Head of caudate nucleus (tissue), 42 donors: Measurements from ENCODE around the gene IZUMO3.
"Not testable (repeated sequence)": the region's sequence is repeated elsewhere in the genome, so short reads cannot be mapped to it uniquely, and the experiment has no call there.

Experiments used
- DNase-seq, 42 donors: peaks; one replicate each; pipeline versions ENCODE4 v3.0.0 to v3.0.0-alpha.2; 2020 to 2021; ENCODE audit warnings: mixed read lengths in 7 of 42
- intact Hi-C: fragments of 100-400 bp; cut with DNase I; formaldehyde crosslinking; loops from one replicate; pipeline ENCODE4 v1.15.0; 2022

IZUMO3 gene, protein sequence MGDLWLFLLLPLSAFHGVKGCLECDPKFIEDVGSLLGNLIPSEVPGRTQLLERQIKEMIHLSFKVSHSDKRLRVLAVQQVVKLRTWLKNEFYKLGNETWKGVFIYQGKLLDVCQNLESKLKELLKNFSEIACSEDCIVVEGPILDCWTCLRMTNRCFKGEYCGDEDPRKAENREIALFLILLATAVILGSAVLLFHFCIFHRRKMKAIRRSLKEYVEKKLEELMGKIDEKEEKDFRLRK

DNA sequence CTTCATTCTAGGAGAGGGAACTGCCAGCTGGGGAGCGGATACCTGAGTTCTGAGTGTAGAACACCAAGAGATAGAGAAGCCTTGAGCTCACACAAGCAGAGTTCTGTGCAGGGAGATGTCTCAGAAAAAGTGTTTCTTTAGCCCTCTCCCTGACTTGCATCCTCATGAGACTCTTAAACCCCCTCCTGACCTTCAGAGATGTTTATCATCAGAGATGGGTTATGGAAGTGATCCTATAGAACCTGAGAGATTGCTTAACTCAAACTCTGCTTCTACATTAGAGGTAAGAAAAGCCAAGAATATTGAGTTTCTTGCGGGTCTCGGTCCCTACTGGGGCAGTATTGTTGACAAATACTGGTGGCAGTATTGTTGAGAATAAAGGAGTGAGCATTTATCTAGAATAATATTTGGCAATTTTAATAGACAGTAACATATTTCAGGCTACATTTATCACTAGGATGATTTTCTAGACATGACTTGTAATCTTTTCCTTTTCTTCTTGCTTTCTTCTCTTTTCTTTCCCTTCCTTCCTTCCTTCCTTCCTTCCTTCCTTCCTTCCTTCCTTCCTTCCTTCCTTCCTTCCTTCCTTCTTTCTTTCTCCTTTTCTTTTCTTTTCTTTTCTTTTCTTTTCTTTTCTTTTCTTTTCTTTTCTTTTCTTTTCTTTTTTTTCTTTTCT lies at the start of gene IZUMO3:
Gene IZUMO3 (minus strand): TSS at position 51 of the 676 bp plus-strand sequence. CDS start 248 bp downstream, outside the sequence.
- intact Hi-C loops, result no loop called here
- DNase-seq, result no peak

DNA sequence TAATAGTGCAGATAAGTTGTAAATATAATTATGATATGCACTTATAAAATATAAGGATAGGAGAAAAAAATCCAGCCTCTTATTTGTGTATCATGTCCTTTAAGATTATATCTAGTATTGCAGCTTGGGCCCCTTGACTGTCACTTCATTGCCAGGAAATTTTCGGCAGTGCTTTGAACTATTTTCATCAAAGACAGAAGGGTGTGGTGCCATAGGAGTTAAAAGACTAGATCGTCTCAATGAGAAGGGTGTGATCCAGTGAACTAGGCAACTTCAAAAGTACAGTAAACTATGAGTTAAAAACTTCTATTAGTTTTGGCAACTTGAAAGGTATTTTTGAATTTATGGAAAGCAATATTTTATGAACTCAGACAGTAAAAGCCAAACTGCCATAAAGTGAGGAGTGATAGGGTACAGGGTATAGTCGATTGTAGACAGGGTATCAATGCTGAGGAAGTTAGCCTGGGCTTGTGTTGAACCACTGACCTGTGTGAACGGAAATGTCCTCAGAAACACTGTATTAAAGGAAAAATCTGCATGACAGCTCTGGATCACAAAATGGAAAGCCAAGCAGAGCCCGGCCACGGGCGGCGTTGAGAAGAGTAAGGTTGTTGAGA lies 48.6 kb upstream of the IZUMO3 start:
- intact Hi-C loops, result no loop called here
- no peak for DNase-seq

DNA sequence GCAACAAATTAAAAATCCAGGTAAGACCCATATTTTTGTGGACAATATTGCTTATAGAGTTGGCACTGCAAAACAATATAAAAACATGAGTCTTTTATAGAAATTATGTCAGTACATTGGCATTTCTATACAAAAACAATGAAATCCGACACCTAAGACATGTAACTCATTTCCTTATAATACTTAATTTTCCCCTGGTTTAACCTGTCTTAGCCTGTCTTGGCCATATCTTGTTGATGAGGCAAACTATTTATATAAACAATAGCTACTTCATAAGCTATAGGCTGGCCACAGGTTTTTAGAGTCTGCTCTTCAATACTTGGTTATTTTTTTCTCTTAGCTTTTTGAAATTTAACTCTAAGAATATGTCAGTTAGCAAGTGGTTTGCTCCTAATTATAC lies 44.7 kb upstream of the IZUMO3 start:
- DNase-seq, result no peak
- intact Hi-C loops, result no loop called here

DNA sequence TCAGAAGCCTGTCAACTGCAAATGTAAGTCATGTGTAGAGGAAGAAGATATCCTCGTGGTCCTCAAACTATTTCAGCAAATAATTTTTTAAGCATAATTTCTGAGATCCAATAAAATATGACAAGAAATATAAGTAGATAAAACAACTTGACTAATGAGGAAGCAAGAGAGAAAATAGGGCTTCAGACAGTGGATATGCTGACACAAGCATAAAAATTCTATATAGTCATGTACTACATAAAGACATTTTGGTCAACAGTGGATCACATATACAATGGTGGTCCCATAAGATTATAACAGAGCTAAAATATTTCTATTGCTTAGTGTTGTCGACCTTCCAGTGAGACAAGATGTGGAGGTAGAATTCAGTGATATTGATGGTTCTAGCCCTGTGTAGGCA lies 42.2 kb upstream of the IZUMO3 start:
- intact Hi-C loops, result no loop called here
- no peak for DNase-seq

DNA sequence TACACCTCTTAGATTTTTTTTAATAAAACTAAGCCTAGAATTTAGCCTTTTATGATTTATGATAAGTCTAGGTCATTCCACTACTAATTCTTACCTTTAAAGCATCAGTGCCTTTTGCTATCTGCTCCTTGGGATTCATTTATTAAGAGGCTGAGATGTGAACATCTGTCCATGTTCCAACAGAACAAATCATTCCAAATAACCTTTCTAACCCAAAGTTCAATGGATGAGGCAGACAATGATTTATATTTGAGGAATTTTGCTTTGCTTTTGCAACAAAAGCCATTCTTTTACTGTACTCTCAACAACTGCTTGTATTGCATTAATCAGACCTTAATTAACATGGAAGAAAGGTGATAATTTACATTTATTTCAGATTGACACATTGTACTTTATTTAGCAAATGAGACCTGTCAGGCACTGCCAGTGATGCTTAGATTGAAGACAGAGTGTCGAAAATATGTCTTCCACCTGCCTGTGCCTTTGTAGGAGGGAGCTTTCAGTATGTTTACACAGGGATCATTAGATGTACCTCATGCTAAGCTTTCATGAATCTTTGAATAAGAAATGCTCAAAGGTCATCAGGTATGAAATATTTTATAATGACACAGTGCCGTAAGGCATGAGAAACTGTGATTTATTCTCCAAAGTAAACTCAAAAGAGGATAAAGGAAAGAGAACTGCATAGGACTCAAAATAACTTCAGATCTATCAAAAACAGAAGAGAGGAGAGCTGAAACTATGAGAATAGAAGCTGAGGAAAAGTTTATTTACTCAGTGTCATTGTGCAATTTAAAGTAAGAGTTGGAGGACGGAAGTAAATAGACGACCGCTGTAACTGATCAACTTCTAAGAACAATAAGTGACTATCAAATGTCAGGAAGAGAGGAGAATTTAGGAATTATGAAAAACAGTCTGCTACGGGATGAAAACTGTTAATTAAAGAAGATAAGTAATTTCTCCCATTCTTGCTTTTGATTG lies 36.7 kb upstream of the IZUMO3 start:
- no peak for DNase-seq

DNA sequence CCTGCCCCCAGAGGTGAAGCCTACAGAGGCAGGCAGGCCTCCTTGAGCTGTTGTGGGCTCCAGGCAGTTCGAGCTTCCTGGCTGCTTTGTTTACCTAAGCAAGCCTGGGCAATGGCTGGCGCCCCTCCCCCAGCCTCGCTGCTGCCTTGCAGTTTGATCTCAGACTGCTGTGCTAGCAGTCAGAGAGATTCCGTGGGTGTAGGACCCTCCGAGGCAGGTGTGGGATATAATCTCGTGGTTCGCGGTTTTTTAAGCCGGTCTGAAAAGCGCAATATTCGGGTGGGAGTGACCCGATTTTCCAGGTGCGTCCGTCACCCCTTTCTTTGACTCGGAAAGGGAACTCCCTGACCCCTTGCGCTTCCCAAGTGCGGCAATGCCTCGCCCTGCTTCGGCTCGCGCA lies 34.3 kb upstream of the IZUMO3 start:
- DNase-seq, intact Hi-C loops: not testable (repeated sequence)

More for the DNA sequence above, 36.7 kb upstream of the IZUMO3 start:
- intact Hi-C loops, result no loop called here

DNA sequence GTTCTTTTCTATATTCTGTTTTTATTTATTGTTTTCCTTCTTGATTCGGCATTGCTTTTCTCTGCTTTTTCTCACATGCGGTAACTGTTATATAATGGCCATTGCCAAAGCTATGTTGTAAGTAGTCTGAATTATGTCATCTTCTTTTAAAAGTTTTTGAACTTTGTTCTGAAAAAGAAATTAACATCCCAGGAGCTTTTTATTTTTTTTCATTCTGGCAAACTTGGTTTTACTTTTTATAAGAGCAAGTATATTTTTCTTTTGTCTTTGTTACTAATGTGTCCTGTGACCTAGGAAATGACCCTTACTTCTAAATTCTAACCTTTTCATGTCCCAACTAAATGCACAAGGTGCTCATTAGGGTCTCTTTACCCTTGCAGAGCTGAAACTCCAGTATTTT lies 26.7 kb upstream of the IZUMO3 start:
- intact Hi-C loops, result no loop called here
- no peak for DNase-seq

DNA sequence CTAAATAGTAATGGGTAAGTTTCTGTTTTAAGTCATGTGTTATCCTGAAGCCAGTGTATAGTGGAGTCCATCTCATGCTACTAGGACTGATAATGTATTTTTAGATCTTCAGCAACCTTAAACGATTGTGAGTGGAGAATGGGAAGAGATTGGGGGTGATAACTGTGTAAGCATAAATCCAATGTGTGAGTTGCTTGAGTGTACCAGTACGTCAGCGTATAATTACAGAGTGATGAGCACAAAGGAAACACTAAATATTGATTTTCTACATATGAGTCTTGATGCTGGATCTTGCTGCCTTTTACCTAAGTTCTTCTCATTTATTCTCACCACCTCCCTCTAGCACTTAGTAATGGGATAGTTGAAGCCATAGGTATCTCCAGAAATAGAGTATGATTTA lies 16.3 kb upstream of the IZUMO3 start:
- no peak for DNase-seq
- intact Hi-C loops, result no loop called here

DNA sequence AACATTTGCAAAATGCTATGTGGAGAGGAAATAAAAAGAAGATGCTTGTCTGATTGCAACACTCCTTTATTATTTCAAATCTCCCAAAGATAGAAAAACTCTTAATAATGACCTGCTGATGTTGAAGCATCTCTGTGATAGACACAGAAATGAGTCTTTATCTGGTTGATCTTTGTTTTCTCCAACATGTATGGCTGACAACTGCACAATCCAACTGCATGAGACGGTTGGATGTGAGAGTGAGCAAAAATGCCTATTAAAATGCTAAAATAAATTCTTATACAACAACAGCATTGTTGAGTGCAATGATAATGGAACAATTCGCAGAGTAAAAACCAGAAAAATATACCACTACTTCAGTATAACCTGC lies 7.5 kb upstream of the IZUMO3 start:
- DNase-seq, result no peak
- intact Hi-C loops, result loop anchor here (10.0 kb wide), 1 partner anchor 62 kb away; no protein-coding TSS in a partner anchor

DNA sequence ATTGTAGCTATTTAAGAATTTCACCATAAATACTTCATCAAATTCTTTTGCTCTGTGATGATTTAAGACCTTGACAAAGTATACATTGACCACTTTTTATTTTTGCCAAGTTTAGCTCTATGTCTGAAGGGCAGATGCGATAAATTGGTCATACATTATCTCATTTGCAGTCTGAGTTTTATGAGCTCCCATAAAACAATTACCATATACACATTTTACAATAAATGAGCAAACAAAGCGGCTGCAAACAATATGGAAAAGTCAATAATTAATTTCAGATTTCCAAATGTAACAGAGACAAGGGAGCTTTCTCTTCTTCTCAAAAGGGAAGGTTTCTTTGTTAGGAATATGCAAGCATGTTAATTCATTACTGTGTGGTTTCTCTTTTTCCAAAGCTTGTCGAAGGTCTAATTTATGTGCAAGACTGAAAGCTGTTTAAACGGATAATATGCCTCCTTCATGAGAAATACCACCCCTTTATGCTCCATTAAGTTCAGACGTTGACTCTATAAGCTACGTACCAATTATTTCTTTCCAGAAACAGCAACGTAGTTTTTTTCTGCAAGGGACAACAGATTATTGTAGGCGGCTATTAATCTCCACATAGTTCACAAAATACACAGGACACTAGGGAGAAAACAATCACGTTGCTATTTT lies 7.0 kb upstream of the IZUMO3 start:
- intact Hi-C loops, result loop anchor here (10.0 kb wide), 1 partner anchor 62 kb away; no protein-coding TSS in a partner anchor

DNA sequence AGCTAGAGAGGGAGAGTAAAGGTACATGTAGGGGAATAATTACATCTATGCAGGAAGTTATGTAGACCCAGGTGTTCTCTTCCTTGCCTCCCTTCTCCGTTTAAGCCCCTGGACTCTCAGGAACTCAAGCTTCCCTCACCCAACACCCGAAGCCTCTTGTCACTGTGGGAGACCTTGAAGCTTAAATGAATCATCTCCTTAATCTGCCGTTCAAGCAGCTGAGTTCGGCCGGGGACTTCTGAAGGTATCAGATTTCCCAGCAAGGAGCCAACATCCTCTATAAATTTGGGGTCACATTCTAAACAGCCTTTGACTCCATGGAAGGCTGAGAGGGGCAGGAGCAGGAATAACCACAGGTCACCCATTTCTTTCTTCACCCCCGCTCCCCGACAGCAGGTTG lies 412 bp downstream of the IZUMO3 start:
- intact Hi-C loops, result no loop called here
- DNase-seq, result no peak

More for the DNA sequence above, 7.0 kb upstream of the IZUMO3 start:
- DNase-seq, result no peak

DNA sequence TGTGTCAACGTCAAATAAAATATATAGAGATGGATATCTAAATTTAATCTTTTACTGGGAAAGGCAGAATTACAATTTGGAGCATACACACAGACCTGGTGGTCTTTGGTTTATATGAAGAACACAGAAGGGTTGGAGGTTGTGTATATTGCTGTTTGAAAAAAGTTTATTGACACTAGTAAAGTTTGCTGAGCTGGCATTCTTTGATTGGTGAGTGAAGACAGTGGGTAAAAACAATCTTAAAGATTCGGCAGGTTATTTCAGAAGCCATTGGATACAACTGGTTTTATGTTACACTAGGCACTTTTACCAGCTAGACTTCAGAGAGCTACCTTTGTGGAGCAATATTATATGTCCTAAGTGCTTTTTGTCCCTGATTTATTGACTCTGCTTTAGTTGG lies 27.2 kb downstream of the IZUMO3 start:
- intact Hi-C loops, result no loop called here
- no peak for DNase-seq

DNA sequence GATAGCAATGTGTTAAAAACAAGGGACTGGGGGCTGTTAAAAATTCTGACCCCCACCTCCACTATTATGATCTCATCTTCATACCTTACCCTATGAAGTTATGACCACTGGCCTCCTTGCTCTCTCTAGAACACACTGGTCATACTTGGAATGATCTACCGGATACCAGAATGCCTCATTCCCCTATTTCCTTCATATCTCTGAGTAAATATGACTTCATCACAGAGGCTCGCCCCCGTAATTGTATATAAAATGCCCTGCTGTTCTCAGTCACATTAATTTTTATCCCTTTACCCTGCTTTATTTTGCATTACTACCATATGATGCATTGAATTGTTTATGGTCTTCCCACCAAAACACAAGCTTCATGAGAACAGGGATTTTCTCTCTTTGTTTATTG lies 29.2 kb downstream of the IZUMO3 start:
- DNase-seq, result no peak
- intact Hi-C loops, result no loop called here

DNA sequence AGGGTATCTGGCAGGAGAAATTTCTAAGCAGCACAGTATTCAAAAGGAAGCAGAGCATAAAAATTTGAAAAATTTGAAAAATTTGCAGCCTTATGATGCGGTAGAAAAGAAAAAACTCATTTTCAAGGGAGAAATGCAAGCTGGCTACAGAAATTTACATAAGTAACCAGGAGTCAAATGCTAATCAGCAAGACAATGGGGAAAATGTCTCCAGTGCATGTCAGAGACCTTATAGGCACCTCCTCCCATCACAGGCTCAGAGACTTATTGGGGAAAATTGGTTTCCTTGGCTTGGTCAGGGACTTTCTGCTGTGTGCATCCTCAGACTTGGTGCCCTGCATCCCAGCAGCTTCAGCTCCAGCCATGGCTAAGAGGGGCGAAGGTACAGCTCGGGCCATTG lies 35.8 kb downstream of the IZUMO3 start:
- DNase-seq, result no peak
- intact Hi-C loops, result no loop called here

DNA sequence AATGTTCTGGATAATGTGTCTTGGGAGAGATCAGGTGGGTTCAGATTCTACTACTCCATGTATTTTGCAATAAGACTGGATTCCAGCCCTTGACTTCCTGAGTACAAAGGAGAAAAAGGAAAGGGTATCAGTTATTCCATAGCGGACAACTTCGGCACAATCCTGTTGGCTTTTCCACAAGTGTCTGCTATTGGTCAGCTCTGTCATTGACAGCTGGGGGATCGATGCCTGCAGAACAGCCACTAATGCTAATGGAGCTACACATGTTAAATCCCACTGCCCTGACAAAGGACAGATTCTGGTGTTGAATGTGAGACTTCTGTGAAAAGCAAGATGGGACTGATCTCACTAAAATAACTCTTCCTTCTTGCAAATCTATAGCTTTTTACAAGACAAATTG lies 41.2 kb downstream of the IZUMO3 start:
- no peak for DNase-seq

DNA sequence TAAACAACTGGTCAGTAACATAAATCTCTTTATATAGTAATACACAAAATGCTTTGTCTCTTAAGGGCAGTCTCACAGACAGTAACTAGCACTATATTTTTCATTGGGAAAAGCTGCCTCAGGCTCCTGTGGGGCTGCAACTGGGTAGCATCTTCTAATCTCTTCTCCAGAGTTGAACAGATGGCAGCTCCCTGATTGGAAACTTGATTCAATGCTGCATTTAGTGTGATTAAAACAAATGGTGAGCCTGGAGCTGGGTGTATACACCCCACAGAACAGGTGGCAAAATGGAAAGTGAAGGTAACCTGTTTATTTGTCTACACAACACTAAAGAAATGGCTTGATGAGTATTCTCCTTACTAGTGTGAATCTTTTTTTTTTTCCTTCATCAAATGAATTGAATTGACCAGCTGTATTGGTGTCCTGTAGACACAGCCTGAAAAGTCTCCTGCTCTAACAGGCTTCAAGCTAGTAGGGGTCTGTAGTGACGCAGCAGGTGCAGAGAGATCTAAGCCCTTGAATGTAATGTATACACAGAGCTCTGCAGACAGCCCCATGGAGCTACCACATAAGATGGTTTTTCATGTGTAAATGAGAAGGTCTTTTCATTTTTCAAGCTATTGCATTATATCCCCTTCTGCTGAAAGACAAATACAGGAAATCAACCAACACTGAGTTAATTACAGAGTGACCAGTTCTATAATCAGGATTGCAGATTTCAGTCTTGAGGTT lies 43.3 kb downstream of the IZUMO3 start:
- no peak for DNase-seq
- intact Hi-C loops, result no loop called here

More for the DNA sequence above, 41.2 kb downstream of the IZUMO3 start:
- intact Hi-C loops, result no loop called here

DNA sequence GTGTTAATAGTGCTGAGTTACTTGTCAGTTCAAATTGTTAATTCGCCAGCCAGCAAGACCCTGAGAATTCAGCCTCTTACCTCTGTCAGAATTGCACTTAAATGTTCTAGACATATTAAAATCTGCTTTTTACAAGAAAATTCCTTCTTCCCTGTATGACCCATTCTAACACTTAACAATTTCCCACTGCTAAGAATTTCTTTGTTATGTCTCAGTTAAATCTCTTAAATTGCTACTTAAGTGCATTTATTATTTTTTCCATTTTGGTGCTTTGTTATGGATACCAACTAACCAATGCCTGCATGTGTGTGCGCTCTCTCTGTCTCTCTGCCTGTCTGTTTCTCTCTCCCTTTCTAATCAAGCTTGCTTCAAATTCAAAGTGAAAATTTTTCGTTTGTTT lies 44.9 kb downstream of the IZUMO3 start:
- intact Hi-C loops, result no loop called here
- DNase-seq, result no peak

DNA sequence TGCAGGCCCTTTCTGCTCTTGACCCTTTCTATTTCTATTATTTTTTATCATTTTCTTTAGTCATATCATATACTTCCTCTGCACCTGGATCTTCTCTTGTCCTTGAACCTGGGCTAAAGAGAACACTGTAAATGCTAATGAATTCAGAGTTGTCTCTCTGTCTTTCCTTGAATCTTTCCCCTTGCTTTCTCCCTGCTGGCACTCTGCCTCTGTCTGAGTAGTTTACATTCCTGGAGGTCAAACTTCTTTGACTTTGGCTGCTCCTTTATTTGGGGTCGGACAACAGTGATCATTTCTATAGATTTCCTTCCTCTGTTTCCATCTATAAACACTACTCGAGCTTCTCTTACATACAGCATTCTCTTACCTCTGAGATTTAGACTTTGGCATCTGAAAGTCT lies 47.1 kb downstream of the IZUMO3 start:
- intact Hi-C loops, result no loop called here
- no peak for DNase-seq
